Cardiac muscle cell (in vitro differentiated cells and primary cell): ENCODE measurements around the gene BICD1. TPM values are rescaled to one million over a fixed set of nuclear protein-coding genes. Genes with fewer than 3 reads are reported as not detected.

Source experiments
- DNase-seq, 2 donors: peaks; one replicate each; pipeline versions ENCODE4 v3.0.0 to v3.0.0-alpha.2; 2010 to 2017; ENCODE audit warnings: low read depth in 1 of 2, low spot score in 1 of 2
- H3K27ac ChIP-seq: fragments of 200-600 bp; sonication (generic); 2 replicates; pipeline ENCODE4 v1.5.1; 2016
- H3K27me3 ChIP-seq: fragments of 200-600 bp; sonication (generic); 2 replicates; pipeline ENCODE4 v1.6.0; 2016; ENCODE audit warnings: control low read depth
- H3K36me3 ChIP-seq: fragments of 200-600 bp; sonication (generic); 2 replicates; pipeline ENCODE4 v1.5.1; 2016; ENCODE audit warnings: control low read depth
- H3K4me1 ChIP-seq: fragments of 200-600 bp; sonication (generic); 2 replicates; pipeline ENCODE4 v1.8.1; 2017; ENCODE audit warnings: low read depth, mild to moderate bottlenecking, mixed run types
- H3K4me3 ChIP-seq: fragments of 200-600 bp; sonication (generic); 2 replicates; pipeline ENCODE4 v1.5.1; 2016; ENCODE audit warnings: mild to moderate bottlenecking
- H3K9me3 ChIP-seq: fragments of 200-600 bp; sonication (generic); 2 replicates; pipeline ENCODE4 v1.5.1; 2017; ENCODE audit warnings: low read depth, mild to moderate bottlenecking, control low read depth
- polyA plus RNA-seq: library from polyadenylated mRNA; unstranded; fragments of >200 nt; fragmentation: Nextera tagmentation; extraction: Ambion mirVana; gene quantifications from 2 replicates; pipeline ENCODE4 v1.2.1, GENCODE V29; 2016
- total RNA-seq: library from RNA; depleted of rRNA; stranded (reverse); fragments of >200 nt; gene quantifications from 2 replicates; pipeline ENCODE4 v1.2.3, GENCODE V29; 2016
- TF ChIP-seq, protein P1 (sequence below): IDR thresholded peaks from 2 replicates; pipeline ENCODE4 v1.5.1; 2012; ENCODE audit warnings: low read depth, mild to moderate bottlenecking, low read length

Gene BICD1
- total and polyA plus RNA-seq, 2 experiments from 2014 or later = 13.3 to 16.6 TPM

DNA sequence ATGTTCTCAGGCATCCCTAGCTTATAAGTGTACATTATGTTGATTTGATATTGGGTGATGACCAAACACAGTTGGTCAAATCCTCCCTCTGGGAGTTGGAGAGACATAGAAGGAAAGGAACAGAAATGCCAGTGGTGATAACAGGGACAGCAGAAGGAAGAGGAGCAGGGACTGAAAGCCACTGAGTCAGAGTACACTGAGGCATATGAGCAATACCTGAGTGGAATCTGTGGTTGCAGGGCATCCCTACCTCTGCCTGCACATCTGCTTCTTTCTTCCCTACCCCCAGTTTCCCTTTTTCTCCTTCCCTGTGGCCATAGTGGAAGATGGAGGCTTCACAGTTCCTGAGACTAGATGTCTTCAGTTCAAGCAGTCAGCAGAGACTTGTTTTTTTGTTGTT lies 44.9 kb downstream of the BICD1 start:
- no peak overlapping the region for H3K4me3 ChIP-seq
- no peak overlapping the region for H3K27ac ChIP-seq
- H3K27me3 ChIP-seq = no peaks in the 10 kb centered on the region
- H3K4me1 ChIP-seq = peaks cover 26% of the 10 kb centered on the region
- no peaks in the 10 kb centered on the region for H3K36me3 ChIP-seq
- no peak for DNase-seq
- H3K9me3 ChIP-seq = no peaks in the 10 kb centered on the region
- TF ChIP-seq, protein P1, sequence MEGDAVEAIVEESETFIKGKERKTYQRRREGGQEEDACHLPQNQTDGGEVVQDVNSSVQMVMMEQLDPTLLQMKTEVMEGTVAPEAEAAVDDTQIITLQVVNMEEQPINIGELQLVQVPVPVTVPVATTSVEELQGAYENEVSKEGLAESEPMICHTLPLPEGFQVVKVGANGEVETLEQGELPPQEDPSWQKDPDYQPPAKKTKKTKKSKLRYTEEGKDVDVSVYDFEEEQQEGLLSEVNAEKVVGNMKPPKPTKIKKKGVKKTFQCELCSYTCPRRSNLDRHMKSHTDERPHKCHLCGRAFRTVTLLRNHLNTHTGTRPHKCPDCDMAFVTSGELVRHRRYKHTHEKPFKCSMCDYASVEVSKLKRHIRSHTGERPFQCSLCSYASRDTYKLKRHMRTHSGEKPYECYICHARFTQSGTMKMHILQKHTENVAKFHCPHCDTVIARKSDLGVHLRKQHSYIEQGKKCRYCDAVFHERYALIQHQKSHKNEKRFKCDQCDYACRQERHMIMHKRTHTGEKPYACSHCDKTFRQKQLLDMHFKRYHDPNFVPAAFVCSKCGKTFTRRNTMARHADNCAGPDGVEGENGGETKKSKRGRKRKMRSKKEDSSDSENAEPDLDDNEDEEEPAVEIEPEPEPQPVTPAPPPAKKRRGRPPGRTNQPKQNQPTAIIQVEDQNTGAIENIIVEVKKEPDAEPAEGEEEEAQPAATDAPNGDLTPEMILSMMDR = no peak

DNA sequence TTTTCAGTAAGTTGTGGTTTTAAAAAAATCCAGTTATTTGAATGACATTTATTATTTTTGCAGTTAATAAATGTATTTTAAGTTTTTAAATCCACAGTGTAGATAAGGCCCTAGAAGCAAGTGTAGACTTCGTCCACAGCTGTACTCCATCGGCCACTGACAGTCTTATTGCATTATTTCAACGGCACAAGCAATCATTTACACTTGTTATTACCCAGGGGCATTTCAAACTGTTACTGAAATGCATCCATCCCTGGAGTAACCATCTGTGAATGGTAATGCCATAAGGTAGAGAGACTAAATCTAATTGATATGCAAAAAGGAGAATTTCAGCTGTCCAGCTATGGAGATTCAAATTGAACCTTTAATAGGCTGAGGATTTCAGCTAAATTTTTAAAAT lies 48.4 kb downstream of the BICD1 start:
- H3K36me3 ChIP-seq = no peaks in the 10 kb centered on the region
- no peak overlapping the region for H3K27ac ChIP-seq
- TF ChIP-seq, protein P1 = no peak
- no peak for DNase-seq
- no peaks in the 10 kb centered on the region for H3K9me3 ChIP-seq
- no peak overlapping the region for H3K4me3 ChIP-seq
- peaks cover 26% of the 10 kb centered on the region for H3K4me1 ChIP-seq
- no peaks in the 10 kb centered on the region for H3K27me3 ChIP-seq

DNA sequence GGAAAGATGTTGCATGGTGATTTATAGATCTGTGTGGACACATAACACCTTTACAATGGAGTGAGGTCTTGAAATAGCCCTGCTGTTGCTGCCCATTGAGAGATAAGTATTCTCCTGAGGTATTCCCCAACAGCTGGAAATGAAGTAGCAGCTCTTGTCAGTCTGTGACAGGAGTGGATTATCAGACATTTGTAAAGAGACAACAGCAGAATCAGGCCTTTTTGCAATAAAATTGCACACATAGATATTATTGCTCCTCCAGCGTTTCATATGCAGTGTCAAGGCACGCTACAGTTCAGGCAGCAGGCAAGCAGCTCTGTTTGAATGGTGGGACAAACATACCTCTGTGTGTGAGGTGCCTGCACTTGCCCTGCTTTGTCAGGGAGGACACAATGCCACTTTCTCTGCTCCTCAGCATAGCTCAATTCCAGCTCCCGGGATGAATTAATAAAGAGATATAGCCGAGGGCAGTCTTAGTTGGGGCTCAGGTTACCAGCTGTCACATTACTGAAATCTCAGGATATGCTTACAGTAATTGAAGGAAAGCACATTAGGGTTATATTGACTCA lies 49.4 kb downstream of the BICD1 start:
- peak in 1 of 2 donors; percentile 30 for DNase-seq
- Histone ChIP-seq H3K4me1 (peaks cover 26% of the 10 kb centered on the region), H3K36me3 (no peaks in the 10 kb centered on the region), H3K27ac (peak overlapping the region; percentile 58), H3K9me3 (no peaks in the 10 kb centered on the region), H3K27me3 (no peaks in the 10 kb centered on the region), H3K4me3 (no peak overlapping the region)
- TF ChIP-seq, protein P1 = no peak

DNA sequence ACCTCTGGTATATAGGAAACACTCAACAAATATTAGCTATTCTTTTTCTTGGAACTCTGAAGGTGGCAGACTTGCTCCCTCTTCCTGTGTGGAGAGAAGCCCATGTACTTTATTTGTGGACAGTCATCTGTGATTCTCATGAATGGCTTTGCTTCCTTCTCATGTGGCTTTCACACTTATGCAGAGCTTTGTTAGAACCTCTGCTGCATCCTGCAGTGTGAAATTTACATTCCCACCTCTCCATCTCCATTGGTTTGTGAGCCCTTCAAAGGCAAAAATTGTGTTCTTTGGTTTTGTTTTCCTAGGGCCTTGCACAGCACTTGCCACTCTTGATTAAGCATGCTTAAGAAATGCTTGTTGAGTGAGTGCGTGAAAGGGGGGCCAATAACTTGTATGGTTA lies 51.9 kb downstream of the BICD1 start:
- Histone ChIP-seq H3K4me1 (peaks cover 26% of the 10 kb centered on the region), H3K4me3 (no peak overlapping the region), H3K9me3 (no peaks in the 10 kb centered on the region), H3K36me3 (no peaks in the 10 kb centered on the region), H3K27me3 (no peaks in the 10 kb centered on the region), H3K27ac (no peak overlapping the region)
- TF ChIP-seq, protein P1 = no peak
- no peak for DNase-seq

DNA sequence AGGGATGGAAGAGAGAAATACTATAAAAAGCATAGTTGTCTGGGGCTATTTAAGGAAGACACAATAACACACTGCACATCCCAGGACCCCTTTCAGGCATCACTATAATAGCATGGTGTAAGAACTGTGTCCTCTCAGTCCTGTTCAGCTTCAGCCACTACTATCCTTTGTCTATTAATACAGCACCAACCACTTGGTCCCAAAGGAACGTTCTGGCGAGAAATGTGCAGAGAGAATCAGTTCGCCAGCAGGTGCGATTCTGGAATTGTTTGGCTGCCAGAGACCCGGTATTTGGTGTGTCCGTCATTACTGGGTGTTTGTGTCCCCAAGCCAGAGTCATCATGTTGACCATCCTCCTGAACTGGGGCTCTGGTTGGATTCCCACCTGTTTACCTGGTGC lies 52.7 kb downstream of the BICD1 start:
- Histone ChIP-seq H3K9me3 (no peaks in the 10 kb centered on the region), H3K4me3 (no peak overlapping the region), H3K36me3 (no peaks in the 10 kb centered on the region), H3K27ac (no peak overlapping the region), H3K4me1 (peaks cover 19% of the 10 kb centered on the region), H3K27me3 (no peaks in the 10 kb centered on the region)
- no peak for DNase-seq
- TF ChIP-seq, protein P1 = no peak
